GM19351 (cell line): ENCODE data around the gene SKA2.
"Not testable (repeated sequence)": the region's sequence is repeated elsewhere in the genome, so short reads cannot be mapped to it uniquely, and the experiment has no call there.

Source experiments
- ATAC-seq: cut with Tn5 transposase; IDR thresholded peaks from one replicate; pipeline ENCODE4 v1.9.1; 2021; ENCODE audit warnings: mild to moderate bottlenecking, moderate library complexity; ENCODE audit not compliant: unreplicated experiment

Gene SKA2

GRCh38 chr17:59154721-59155438 is at the start of gene SKA2:
Gene SKA2, minus strand, starts transcription at chr17:59155186. Its CDS starts 23 bp downstream, at chr17:59155163.
- peak; percentile 76 for ATAC-seq

GRCh38 chr17:59202320-59202719 is 47.3 kb upstream of the SKA2 start:
- ATAC-seq, result no peak

GRCh38 chr17:59199398-59199797 is 44.4 kb upstream of the SKA2 start:
- ATAC-seq, result no peak

- no peak for ATAC-seq
Observed at GRCh38 chr17:59193336-59193862, 38.4 kb upstream of the SKA2 start.

- no peak for ATAC-seq
Observed at GRCh38 chr17:59190806-59191205, 35.8 kb upstream of the SKA2 start.

GRCh38 chr17:59186850-59187249 is 31.9 kb upstream of the SKA2 start:
- no peak for ATAC-seq

GRCh38 chr17:59185997-59186396 is 31.0 kb upstream of the SKA2 start:
- ATAC-seq, result no peak

- ATAC-seq, result no peak
Observed at GRCh38 chr17:59181481-59181880, 26.5 kb upstream of the SKA2 start.

- no peak for ATAC-seq
Observed at GRCh38 chr17:59180626-59181025, 25.6 kb upstream of the SKA2 start.

GRCh38 chr17:59179601-59180000 is 24.6 kb upstream of the SKA2 start:
- not testable (repeated sequence) for ATAC-seq

- no peak for ATAC-seq
Observed at GRCh38 chr17:59178266-59178985, 23.4 kb upstream of the SKA2 start.

- ATAC-seq, result no peak
Observed at GRCh38 chr17:59175076-59175475, 20.1 kb upstream of the SKA2 start.

- no peak for ATAC-seq
Observed at GRCh38 chr17:59174671-59175070, 19.7 kb upstream of the SKA2 start.

GRCh38 chr17:59172436-59173004 is 17.5 kb upstream of the SKA2 start:
- ATAC-seq, result no peak

- no peak for ATAC-seq
Observed at GRCh38 chr17:59167571-59168001, 12.6 kb upstream of the SKA2 start.

GRCh38 chr17:59165933-59166342 is 11.0 kb upstream of the SKA2 start:
- no peak for ATAC-seq

GRCh38 chr17:59161477-59161876 is 6.5 kb upstream of the SKA2 start:
- no peak for ATAC-seq

- no peak for ATAC-seq
Observed at GRCh38 chr17:59160157-59161025, 5.4 kb upstream of the SKA2 start.

- ATAC-seq, result peak; percentile 86
Observed at GRCh38 chr17:59155439-59156177, 622 bp upstream of the SKA2 start, which contains the start of gene PRR11. Gene PRR11, plus strand, starts transcription at chr17:59155746. Its CDS starts 14,007 bp downstream, at chr17:59169753.

- ATAC-seq, result no peak
Observed at GRCh38 chr17:59154292-59154720, 680 bp downstream of the SKA2 start.
